HG02938 (cell line): ENCODE data around the gene OR10R2.
"Not testable (repeated sequence)": the region's sequence is repeated elsewhere in the genome, so short reads cannot be mapped to it uniquely, and the experiment has no call there.

Experiments
- ATAC-seq: cut with Tn5 transposase; IDR thresholded peaks from one replicate; pipeline ENCODE4 v1.9.1; 2021; ENCODE audit warnings: mild to moderate bottlenecking, moderate library complexity; ENCODE audit not compliant: unreplicated experiment

OR10R2 gene

GRCh38 chr1:158471920-158472319, at the start of gene OR10R2:
TSS of gene OR10R2 (plus strand) at chr1:158472220. CDS start at chr1:158472326, 106 bp downstream.
- ATAC-seq = no peak

- ATAC-seq = no peak
Measured at GRCh38 chr1:158425027-158425426, 47.0 kb upstream of the OR10R2 start.

DNA sequence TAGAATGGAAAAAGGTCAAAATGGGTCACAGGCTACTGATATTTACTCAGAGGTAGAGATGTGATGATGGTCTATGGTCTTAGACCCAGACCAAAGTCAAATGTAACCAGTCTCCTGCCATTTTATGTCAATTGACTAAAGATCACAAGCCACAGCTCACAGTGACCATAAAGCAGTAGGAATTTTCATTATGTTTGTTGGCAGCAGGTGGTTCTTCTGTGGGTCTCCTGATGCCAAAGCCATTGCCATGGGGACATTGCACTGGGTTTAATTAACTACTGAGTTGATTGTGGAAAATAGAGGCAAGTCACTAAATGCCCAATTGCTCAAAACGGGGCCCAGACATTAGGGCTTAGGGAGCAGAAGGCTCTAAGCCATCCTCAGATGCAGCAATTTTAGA, 45.9 kb upstream of the OR10R2 start, which contains the start of gene OR10K2:
TSS of gene OR10K2 (minus strand) at position 101 of the 400 bp plus-strand sequence. CDS start 5,371 bp downstream, outside the sequence.
- ATAC-seq = no peak

GRCh38 chr1:158430163-158430562, 41.9 kb upstream of the OR10R2 start:
- not testable (repeated sequence) for ATAC-seq

DNA sequence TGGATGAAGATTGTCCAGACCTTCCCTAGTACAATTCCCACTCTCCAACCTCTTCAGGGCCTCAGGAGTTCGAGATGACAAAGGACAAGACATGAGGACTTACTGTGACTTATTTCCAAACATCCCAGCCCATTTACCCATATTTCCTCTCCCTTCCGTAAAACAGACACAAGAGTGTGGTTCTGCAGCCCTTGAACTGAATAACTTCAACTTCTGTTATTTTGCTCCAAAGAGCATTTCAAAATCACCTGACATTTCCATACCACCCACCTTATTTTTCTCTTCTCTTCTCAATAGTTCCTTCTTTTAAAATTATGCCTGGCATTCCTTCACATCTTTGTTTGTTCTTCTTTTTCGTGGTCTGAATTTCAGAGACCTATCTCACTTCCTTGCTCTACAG, 37.3 kb upstream of the OR10R2 start:
- no peak for ATAC-seq

DNA sequence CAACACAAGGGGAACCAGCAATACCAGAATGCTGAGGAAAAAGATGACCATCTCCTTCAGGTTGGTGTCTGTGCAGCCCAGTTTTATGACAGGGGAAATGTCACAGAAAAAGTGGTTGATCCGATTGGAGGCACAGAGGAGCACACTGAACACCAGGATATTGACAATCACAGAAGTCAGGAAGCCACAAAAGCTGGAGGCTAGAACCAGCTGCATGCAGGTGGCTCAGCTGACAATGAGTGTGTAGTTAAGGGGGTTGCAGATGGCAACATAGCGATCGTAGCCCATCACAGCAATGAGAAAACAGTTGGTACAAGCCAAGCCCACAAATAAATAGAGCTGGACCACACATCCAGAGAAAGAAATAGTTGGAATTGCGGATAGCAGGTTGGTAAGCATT, 26.6 kb upstream of the OR10R2 start:
- no peak for ATAC-seq

- ATAC-seq = no peak
Measured at GRCh38 chr1:158454537-158454936, 17.5 kb upstream of the OR10R2 start.

GRCh38 chr1:158457246-158457645, 14.8 kb upstream of the OR10R2 start:
- no peak for ATAC-seq

DNA sequence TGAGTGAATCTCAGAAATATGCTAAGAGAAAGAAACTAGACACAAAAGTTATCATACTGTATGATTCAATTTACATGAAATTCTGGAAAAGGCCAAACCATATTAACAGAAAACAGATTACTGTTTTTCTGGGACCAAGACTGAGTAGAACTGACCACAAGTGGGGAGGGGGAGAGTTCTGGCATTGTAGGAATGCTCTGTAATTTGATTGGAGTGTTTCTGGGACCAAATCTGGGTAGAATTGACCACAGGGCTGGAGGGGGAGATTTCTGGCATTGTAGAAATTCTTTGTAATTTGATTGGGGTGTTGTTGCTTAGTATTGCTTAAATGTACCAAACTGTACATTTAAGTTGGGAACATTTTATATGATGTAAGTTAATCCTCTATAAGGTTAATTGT, 13.8 kb upstream of the OR10R2 start:
- no peak for ATAC-seq

DNA sequence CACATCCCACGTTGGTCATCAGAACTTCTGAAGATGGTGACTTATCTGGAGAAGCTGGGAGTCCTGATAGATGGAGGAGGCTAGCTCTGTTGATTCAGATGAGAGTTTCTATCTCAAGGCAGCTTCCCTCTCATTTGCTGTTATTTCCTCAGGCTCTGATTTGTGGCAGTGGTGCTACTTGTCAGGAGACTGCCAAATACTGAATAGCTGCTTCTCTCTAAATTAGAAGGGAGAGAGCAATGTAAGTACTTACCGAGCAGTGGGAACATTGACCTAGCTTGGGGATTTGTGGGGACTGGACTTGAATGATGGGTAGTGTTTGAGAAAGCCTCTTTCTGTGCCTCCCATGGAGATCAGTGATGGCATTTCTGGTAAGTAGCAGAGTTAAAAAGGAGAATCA, 10.5 kb upstream of the OR10R2 start, which contains the start of gene OR10K1:
TSS of gene OR10K1 (plus strand) at position 301 of the 400 bp plus-strand sequence. CDS start 3,728 bp downstream, outside the sequence.
- no peak for ATAC-seq

DNA sequence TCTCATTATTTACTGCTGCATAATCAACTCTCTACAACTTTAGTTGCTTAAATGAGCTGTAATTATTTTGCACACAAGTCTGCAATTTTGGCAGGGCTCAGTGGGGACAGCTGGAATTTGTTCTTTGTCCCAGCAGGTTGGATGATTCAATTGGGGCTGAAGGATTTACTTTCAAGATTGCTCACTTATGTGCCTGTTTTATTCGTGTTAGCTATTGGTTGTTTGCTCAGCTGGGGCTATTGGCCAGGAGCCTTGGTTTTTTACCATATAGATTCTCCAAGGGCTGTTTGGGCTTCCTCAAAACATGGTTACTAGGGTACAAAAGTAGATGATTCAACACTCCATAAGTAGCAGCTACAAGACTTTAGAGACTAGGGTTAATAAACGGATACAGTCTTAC, 13.4 kb downstream of the OR10R2 start:
- no peak for ATAC-seq

- ATAC-seq = no peak
Measured at GRCh38 chr1:158491316-158491715, 19.3 kb downstream of the OR10R2 start.

DNA sequence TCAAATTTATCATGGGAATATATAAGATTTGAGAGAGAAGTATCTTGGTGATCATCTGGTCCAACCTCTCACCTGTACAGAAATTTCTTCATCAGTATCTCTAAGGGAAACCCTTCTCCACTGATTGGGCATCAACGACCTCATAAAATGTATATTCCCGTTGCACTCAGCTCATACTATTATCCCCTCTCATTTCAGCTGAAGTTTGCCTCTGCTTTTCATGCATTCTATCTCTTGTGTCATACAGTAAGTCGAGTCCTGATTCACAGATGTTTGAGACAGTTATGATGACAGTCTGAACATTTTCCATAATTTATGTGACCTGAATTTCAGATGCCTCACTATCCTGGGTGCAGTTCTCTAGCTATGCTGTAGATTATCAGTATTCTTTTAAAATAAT, 21.0 kb downstream of the OR10R2 start:
- ATAC-seq = no peak

- ATAC-seq = no peak
Measured at GRCh38 chr1:158494796-158495195, 22.8 kb downstream of the OR10R2 start.

- no peak for ATAC-seq
Measured at GRCh38 chr1:158496374-158496773, 24.4 kb downstream of the OR10R2 start.

GRCh38 chr1:158506369-158506987, 34.5 kb downstream of the OR10R2 start:
- no peak for ATAC-seq

- ATAC-seq = no peak
Measured at GRCh38 chr1:158507511-158507910, 35.5 kb downstream of the OR10R2 start.

DNA sequence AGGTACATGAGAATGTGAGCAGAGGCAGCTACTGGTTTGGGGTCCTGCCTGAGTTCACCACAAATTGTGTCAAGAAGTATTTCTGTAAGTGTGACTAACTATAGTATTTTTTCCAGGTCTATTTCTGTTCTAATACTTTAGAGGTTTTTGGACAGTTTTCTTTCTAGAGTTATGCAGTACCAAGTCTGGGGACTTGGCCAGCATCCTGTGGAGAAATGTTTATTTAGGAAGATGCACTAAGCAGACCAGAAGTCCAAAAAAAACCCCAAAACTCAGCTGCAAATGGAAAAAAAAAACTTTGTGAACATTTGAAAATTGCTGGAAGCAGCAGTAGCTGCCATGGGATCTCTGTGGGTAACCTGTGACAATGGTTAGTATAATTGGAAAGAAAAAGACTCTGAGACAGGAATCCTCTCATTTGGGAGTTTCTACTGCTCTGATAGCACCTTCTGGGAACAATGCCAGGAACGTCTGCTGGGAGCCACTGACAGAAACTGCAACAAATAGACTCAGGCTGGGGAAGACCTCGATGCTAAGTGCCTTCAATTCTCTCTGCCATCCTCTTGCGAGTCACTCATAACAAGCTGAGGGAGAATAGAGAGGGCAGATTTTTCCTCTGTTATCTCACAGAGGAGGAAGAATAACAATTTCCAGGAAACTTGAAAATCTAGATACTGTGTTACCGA, 37.6 kb downstream of the OR10R2 start:
- no peak for ATAC-seq

GRCh38 chr1:158516966-158517365, 44.9 kb downstream of the OR10R2 start:
- ATAC-seq = no peak

- no peak for ATAC-seq
Measured at GRCh38 chr1:158520021-158520420, 48.0 kb downstream of the OR10R2 start.

GRCh38 chr1:158520955-158521665, 49.1 kb downstream of the OR10R2 start:
- ATAC-seq = no peak

- no peak for ATAC-seq
Measured at GRCh38 chr1:158521666-158522058, 49.6 kb downstream of the OR10R2 start.
